Transverse colon (tissue), 4 donors: ENCODE data around the gene MED9. TPM values are rescaled to one million over a fixed set of nuclear protein-coding genes. Genes with fewer than 3 reads are reported as not detected.
"Not testable (repeated sequence)": the region's sequence is repeated elsewhere in the genome, so short reads cannot be mapped to it uniquely, and the experiment has no call there.

ENCODE experiments used
- DNase-seq: peaks from one replicate; pipeline ENCODE4 v3.0.0-alpha.2; 2019
- H3K27ac ChIP-seq, 4 donors: fragments of 200-600 bp; sonication (generic); 2 replicates each; pipeline ENCODE4 v1.5.1; 2016 to 2018; ENCODE audit warnings: inconsistent platforms in 4 of 4
- H3K27me3 ChIP-seq: fragments of 200-600 bp; sonication (generic); 2 replicates; pipeline ENCODE4 v1.5.1; 2017; ENCODE audit warnings: inconsistent platforms
- H3K36me3 ChIP-seq, 4 donors: fragments of 200-600 bp; sonication (generic); 2 replicates each; pipeline ENCODE4 v1.5.1; 2017 to 2019; ENCODE audit warnings: inconsistent platforms in 4 of 4
- H3K4me1 ChIP-seq, 4 donors: fragments of 200-600 bp; sonication (generic); 2 replicates each; pipeline ENCODE4 v1.5.1; 2017 to 2020; ENCODE audit warnings: inconsistent platforms in 4 of 4
- H3K4me3 ChIP-seq, 4 donors: fragments of 200-600 bp; sonication (generic); 1 replicate in 1 of 4; 2 replicates in 3 of 4; pipeline versions ENCODE4 v1.5.1 to v1.6.1; 2017 to 2019; ENCODE audit warnings: inconsistent platforms in 4 of 4
- H3K9me3 ChIP-seq, 2 donors: fragments of 200-600 bp; sonication (generic); 2 replicates each; pipeline ENCODE4 v1.5.1; 2017 to 2019; ENCODE audit warnings: inconsistent platforms in 2 of 2
- CTCF ChIP-seq, 5 experiments: fragments of 200-600 bp in 3 of 5; fragments of 450-650 bp in 2 of 5; sonication (generic) in 3 of 5; IDR thresholded peaks; 1 replicate in 2 of 5; 2 replicates in 3 of 5; pipeline ENCODE4 v1.5.1; 2016 to 2017; ENCODE audit warnings: antibody characterized with exemption in 5 of 5, inconsistent platforms in 3 of 5, mild to moderate bottlenecking in 2 of 5, moderate library complexity in 1 of 5
- EP300 ChIP-seq: sonication (generic); formaldehyde crosslinking; IDR thresholded peaks from one replicate; pipeline ENCODE4 v1.6.1; 2017; ENCODE audit warnings: antibody characterized with exemption, low read depth
- POLR2A ChIP-seq: fragments of 450-650 bp; IDR thresholded peaks from one replicate; pipeline ENCODE4 v1.6.1; 2016; ENCODE audit warnings: antibody characterized with exemption, mild to moderate bottlenecking, moderate library complexity
- POLR2AphosphoS5 ChIP-seq, 3 donors: sonication (generic); formaldehyde crosslinking; IDR thresholded peaks; one replicate each; pipeline ENCODE4 v1.6.1; 2016; ENCODE audit warnings: antibody characterized with exemption in 3 of 3
- WGBS, 2 donors: methylation state at CpG; one replicate each; pipeline ENCODE4 v1.1.5; 2018; ENCODE audit warnings: low coverage in 1 of 2; 5-methylcytosine and 5-hydroxymethylcytosine counted together
- in situ Hi-C, 4 donors: fragments of 200-750 bp; cut with MboI; loops; one replicate each; pipeline versions ENCODE4 v1.15.0 to v1.15.1; 2017; ENCODE audit warnings: low sequenced_read_pairs in 3 of 4, low pct_ligation_motif_present in 1 of 4, low pct_unique_long_range_greater_than_20kb in 1 of 4
- intact Hi-C: fragments of 100-400 bp; cut with DNase I; formaldehyde crosslinking; loops from one replicate; pipeline ENCODE4 v1.15.1; 2023; ENCODE audit warnings: low total_unique reads
- total RNA-seq, 4 donors: library from RNA; depleted of rRNA; stranded (reverse); fragments of >200 nt; gene quantifications; one replicate each; pipeline ENCODE4 v1.1.0, GENCODE V29; 2016

MED9 gene
- total RNA-seq, 4 donors from 2014 or later = 15.0 to 90.0 (median 25.2) TPM

DNA sequence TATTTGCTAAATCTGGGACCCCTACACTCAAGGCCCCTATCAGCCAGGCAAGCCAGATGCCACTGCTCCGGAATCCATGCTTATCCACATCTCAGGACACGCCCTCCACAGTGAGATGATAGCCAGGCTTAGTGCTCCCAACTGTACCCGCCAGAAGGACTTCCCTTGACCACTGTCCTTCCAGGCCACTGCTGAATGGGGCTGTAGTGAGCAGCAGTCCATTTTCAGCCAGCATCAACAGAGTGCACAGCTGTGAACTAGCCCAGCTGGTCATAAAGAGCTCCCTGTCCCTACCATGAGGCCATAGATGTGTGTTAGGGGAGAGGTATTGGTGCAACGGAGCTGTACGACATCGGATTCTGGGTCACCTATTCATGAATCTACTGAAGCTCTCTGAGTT is 13.0 kb upstream of the MED9 start:
- no peaks in the 10 kb centered on the region for H3K36me3 ChIP-seq
- no peaks in the 10 kb centered on the region for H3K27me3 ChIP-seq
- in situ Hi-C loops (no loop called here), intact Hi-C loops (no loop called here)
- no peak overlapping the region for H3K27ac ChIP-seq
- H3K4me3 ChIP-seq = no peak overlapping the region
- WGBS, 2 donors = 93 to 100% methylated on average over 1 to 6 of the region's 6 CpGs
- TF ChIP-seq CTCF (IDR thresholded peaks at IDR 0.05) (no peak), EP300 (no peak)
- H3K4me1 ChIP-seq = peaks cover 0 to 19% (median 16%) of the 10 kb centered on the region in 4 donors
- no peak for DNase-seq
- H3K9me3 ChIP-seq = no peaks in the 10 kb centered on the region

DNA sequence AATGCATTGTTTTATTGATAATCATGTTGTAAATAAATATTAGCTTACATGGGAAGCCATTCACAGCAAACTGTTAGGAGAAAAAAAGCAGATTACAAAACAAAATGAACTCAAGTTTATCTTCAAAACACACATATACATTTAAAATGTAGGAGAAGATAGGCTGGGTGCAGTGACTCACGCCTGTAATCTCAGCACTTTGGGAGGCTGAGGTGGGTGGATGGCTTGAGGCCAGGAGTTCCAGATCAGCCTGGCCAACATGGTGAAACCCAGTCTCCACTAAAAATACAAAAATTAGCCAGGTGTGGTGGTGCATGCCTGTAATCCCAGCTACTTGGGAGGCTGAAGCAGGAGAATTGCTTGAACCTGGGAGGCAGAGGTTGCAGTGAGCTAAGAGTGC is 10.9 kb upstream of the MED9 start:
- DNase-seq, H3K9me3 ChIP-seq, H3K27ac ChIP-seq, H3K4me3 ChIP-seq, H3K27me3 ChIP-seq, H3K36me3 ChIP-seq, intact Hi-C loops, in situ Hi-C loops: not testable (repeated sequence)
- peaks cover 0 to 19% (median 16%) of the 10 kb centered on the region in 4 donors for H3K4me1 ChIP-seq
- 29 to 56% methylated on average over 1 of the region's 1 CpG for WGBS, 2 donors

DNA sequence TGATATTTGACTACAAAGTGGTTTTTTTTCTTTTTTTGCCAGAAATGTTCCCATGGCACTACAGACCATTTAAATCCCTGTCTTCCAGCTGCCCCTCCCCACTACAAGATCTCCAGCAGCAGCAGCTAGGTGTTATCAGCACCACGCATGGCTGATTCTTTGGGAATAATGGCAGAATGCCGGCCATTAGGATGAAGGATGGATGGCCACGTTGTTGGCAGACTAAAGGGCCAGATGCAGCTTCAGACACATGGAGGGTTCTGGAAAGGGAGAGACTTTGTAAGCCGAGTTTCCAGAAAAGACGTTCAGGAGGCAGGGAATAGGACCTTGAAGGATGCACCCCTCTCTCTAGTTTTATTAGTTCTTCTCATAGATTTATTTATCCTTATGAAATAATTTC is 10.3 kb upstream of the MED9 start:
- TF ChIP-seq EP300 = no peak
- TF ChIP-seq CTCF (IDR thresholded peaks at IDR 0.05) = no peak
- TF ChIP-seq POLR2A = no peak
- TF ChIP-seq POLR2AphosphoS5 (IDR thresholded peaks at IDR 0.05) = no peak
- Histone ChIP-seq H3K27me3 (no peaks in the 10 kb centered on the region), H3K4me1 (peaks cover 0 to 19% (median 16%) of the 10 kb centered on the region in 4 donors), H3K4me3 (no peak overlapping the region), H3K27ac (no peak overlapping the region), H3K9me3 (no peaks in the 10 kb centered on the region), H3K36me3 (no peaks in the 10 kb centered on the region)
- DNase-seq = no peak
- in situ Hi-C loops (no loop called here), intact Hi-C loops (no loop called here)
- WGBS, 2 donors = 58% methylated on average over 4 to 5 of the region's 5 CpGs

DNA sequence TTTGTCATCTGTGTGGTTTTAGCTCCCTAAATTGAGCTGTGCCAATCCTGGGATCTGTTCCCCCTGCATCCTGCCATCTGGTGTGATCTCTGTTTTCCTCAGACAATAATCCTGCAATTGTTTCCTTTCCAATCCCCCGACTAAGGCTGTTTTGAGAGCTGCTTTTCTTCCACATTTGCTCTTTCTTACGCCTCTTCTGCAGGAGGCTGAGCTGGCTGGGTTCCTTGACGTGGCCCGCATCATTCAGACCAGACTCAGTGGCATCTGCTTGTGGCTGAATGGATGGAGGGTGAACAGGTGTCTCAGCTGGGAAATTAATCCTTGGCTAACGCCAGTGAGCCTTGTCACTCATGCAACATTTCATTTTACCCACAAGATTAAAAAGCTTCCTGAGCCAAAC is 9.8 kb upstream of the MED9 start:
- Histone ChIP-seq H3K36me3 (no peaks in the 10 kb centered on the region), H3K9me3 (no peaks in the 10 kb centered on the region), H3K4me1 (peaks cover 0 to 18% (median 14%) of the 10 kb centered on the region in 4 donors), H3K4me3 (no peak overlapping the region), H3K27me3 (no peaks in the 10 kb centered on the region), H3K27ac (peak overlapping the region in 3 of 4 donors; percentile 34 to 49 (median 43))
- in situ Hi-C loops (no loop called here), intact Hi-C loops (no loop called here)
- DNase-seq = no peak
- TF ChIP-seq POLR2A (no peak), CTCF (IDR thresholded peaks at IDR 0.05) (no peak), EP300 (no peak), POLR2AphosphoS5 (IDR thresholded peaks at IDR 0.05) (no peak)
- 72 to 86% methylated on average over 1 to 5 of the region's 5 CpGs for WGBS, 2 donors

DNA sequence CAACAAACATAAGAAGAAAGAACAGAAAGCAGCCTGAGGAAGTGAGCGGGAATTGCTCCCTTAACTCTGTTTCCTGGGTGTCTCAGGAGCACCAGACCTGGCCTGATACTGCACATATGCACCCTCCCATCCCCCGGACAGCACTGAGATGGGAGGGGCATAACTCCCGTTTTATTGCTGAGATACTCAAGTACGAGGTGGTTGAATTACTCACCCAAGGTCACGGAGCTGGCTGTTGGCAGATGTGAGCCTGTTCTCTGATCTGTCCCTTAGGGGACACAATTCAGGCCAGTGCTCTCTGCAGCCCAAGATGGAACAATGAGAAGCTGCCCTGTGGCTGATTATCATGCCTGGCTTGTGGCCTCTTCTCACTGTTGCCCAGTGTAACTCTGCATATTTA is 9.1 kb upstream of the MED9 start:
- 25 to 39% methylated on average over 2 to 5 of the region's 5 CpGs for WGBS, 2 donors
- TF ChIP-seq POLR2AphosphoS5 (IDR thresholded peaks at IDR 0.05) (peak in 1 of 3 donors; percentile 23), POLR2A (no peak)
- peak; percentile 74 for DNase-seq
- intact Hi-C loops (no loop called here), in situ Hi-C loops (no loop called here)
- Histone ChIP-seq H3K4me1 (peaks cover 0 to 18% (median 9%) of the 10 kb centered on the region in 4 donors), H3K27ac (peak overlapping the region; percentile 46 to 62 (median 52)), H3K4me3 (no peak overlapping the region), H3K36me3 (no peaks in the 10 kb centered on the region), H3K27me3 (no peaks in the 10 kb centered on the region), H3K9me3 (no peaks in the 10 kb centered on the region)
